Endothelial cell of umbilical vein (primary cell): Measurements from ENCODE around the gene SPON1. TPM values are rescaled to one million over a fixed set of nuclear protein-coding genes. Genes with fewer than 3 reads are reported as not detected.

Experiments
- BruUV-seq: library from RNA; stranded (reverse); fragments of 400-500 nt; replicated peaks from 2 replicates; lab custom pipeline; 2021; lab: Mats Ljungman, UMichigan
- CTCF ChIA-PET: fragments of 300-600, 350-600 bp; sonication (Branson Sonifier 250); formaldehyde crosslinking; loops from one replicate; lab custom pipeline; 2021; ENCODE audit warnings: antibody characterized with exemption, inconsistent platforms; lab: Charles Lee
- POLR2A ChIA-PET: fragments of 300-600, 350-600 bp; sonication (Branson Sonifier 250); formaldehyde crosslinking; loops from one replicate; lab custom pipeline; 2021; ENCODE audit warnings: antibody characterized with exemption, inconsistent platforms; lab: Charles Lee
- DNase-seq: peaks from one replicate; pipeline ENCODE4 v3.0.0-alpha.2; 2011; ENCODE audit warnings: low read depth, low spot score
- FAIRE-seq: peaks from 2 replicates; lab custom pipeline; 2011; peaks lifted over from hg19 to GRCh38; lab: Jason Lieb, UNC
- H2AFZ ChIP-seq: 2 replicates; pipeline ENCODE4 v1.6.0; 2012; ENCODE audit warnings: low read depth, low read length, control low read depth, inconsistent platforms
- H3K27ac ChIP-seq: 2 replicates; pipeline ENCODE4 v1.5.1; 2011; ENCODE audit warnings: low read depth, mild to moderate bottlenecking, control low read depth, low read length, moderate library complexity; ENCODE audit not compliant: insufficient read depth
- H3K27me3 ChIP-seq, 2 experiments: 2 replicates each; pipeline versions ENCODE4 v1.6.0 to v1.6.1; 2011; ENCODE audit warnings: low read length in 2 of 2, mixed read lengths in 1 of 2; ENCODE audit not compliant: control insufficient read depth in 2 of 2, insufficient read depth in 2 of 2
- H3K36me3 ChIP-seq, 2 experiments: 2 replicates in 1 of 2; 3 replicates in 1 of 2; pipeline ENCODE4 v1.5.1; 2011; ENCODE audit warnings: low read length in 2 of 2, mild to moderate bottlenecking in 1 of 2, moderate library complexity in 1 of 2; ENCODE audit not compliant: control insufficient read depth in 2 of 2, insufficient read depth in 2 of 2; ENCODE audit errors: extremely low read depth in 1 of 2
- H3K4me1 ChIP-seq: 3 replicates; pipeline ENCODE4 v1.5.1; 2011; ENCODE audit warnings: mild to moderate bottlenecking, low read length; ENCODE audit not compliant: control insufficient read depth, insufficient read depth; ENCODE audit errors: extremely low read depth
- H3K4me2 ChIP-seq: 2 replicates; pipeline ENCODE4 v1.6.1; 2011; ENCODE audit warnings: low read length, control low read depth, mixed read lengths; ENCODE audit not compliant: insufficient read depth
- H3K4me3 ChIP-seq, 3 experiments: fragments of 200-600 bp in 1 of 3; sonication (generic), shearing (Covaris generic) in 1 of 3; replicated peaks in 1 of 3; 2 replicates each; pipeline ENCODE4 v1.5.1; 2011 to 2016; ENCODE audit warnings: control low read depth in 3 of 3, low read length in 3 of 3, mild to moderate bottlenecking in 2 of 3, inconsistent platforms in 1 of 3, low read depth in 1 of 3, moderate library complexity in 1 of 3; ENCODE audit not compliant: insufficient read depth in 1 of 3
- H3K79me2 ChIP-seq: 2 replicates; pipeline ENCODE4 v1.6.0; 2012; ENCODE audit warnings: low read length, inconsistent platforms; ENCODE audit not compliant: control insufficient read depth, insufficient read depth
- H3K9ac ChIP-seq: replicated peaks from 2 replicates; pipeline ENCODE3; 2011; ENCODE audit warnings: low read length, control low read depth; ENCODE audit not compliant: insufficient read depth; ENCODE audit errors: extremely low read depth
- H3K9me1 ChIP-seq: replicated peaks from 3 replicates; pipeline ENCODE4 v1.6.0; 2011; ENCODE audit warnings: mild to moderate bottlenecking, low read length; ENCODE audit not compliant: control insufficient read depth, insufficient read depth; ENCODE audit errors: extremely low read depth
- H3K9me3 ChIP-seq: replicated peaks from 2 replicates; pipeline ENCODE4 v1.5.1; 2012; ENCODE audit warnings: low read length, inconsistent platforms; ENCODE audit not compliant: control insufficient read depth, insufficient read depth
- H4K20me1 ChIP-seq: replicated peaks from 2 replicates; pipeline ENCODE3; 2011; ENCODE audit warnings: mild to moderate bottlenecking, low read length; ENCODE audit not compliant: control insufficient read depth, insufficient read depth; ENCODE audit errors: extremely low read depth
- EZH2 ChIP-seq: IDR thresholded peaks from 2 replicates; pipeline ENCODE4 v1.6.1; 2012; ENCODE audit warnings: borderline replicate concordance, low read depth, mild to moderate bottlenecking, moderate library complexity, low read length, inconsistent platforms; ENCODE audit not compliant: severe bottlenecking
- FOS ChIP-seq: IDR thresholded peaks from 2 replicates; pipeline ENCODE4 v1.6.1; 2011; ENCODE audit warnings: mild to moderate bottlenecking, low read length, moderate library complexity, borderline replicate concordance; ENCODE audit not compliant: insufficient read depth
- GATA2 ChIP-seq: IDR thresholded peaks from 2 replicates; pipeline ENCODE4 v1.7.0; 2011; ENCODE audit warnings: low read depth, mild to moderate bottlenecking, moderate library complexity, mixed read lengths, low read length; ENCODE audit not compliant: insufficient read length, insufficient read depth
- JUN ChIP-seq: IDR thresholded peaks from 2 replicates; pipeline ENCODE4 v1.6.1; 2011; ENCODE audit warnings: borderline replicate concordance, low read depth; ENCODE audit not compliant: insufficient read length, insufficient read depth
- MYC ChIP-seq: IDR thresholded peaks from one replicate; pipeline ENCODE4 v1.6.1; 2011; ENCODE audit warnings: mild to moderate bottlenecking, low read depth, low read length
- POLR2A ChIP-seq: IDR thresholded peaks from 2 replicates; pipeline ENCODE4 v1.6.1; 2012; ENCODE audit warnings: low read depth, mild to moderate bottlenecking, control low read depth, low read length
- POLR2AphosphoS5 ChIP-seq: IDR thresholded peaks from 2 replicates; pipeline ENCODE4 v1.6.1; 2012; ENCODE audit warnings: low read depth, mild to moderate bottlenecking, control low read depth, low read length, moderate library complexity; ENCODE audit not compliant: insufficient read depth
- dilution Hi-C: fragments of 300-500 bp; cut with MboI; formaldehyde crosslinking; loops from one replicate; pipeline ENCODE4 v1.15.0; 2019; ENCODE audit warnings: low sequenced_read_pairs; ENCODE audit not compliant: extremely low pct_ligation_motif_present
- intact Hi-C: fragments of 100-400 bp; cut with micrococcal nuclease; formaldehyde crosslinking; loops from one replicate; pipeline ENCODE4 v1.10.0; 2022
- polyA plus RNA-seq, 4 experiments: library from polyadenylated mRNA; depleted of rRNA in 3 of 4; stranded (reverse) in 3 of 4; unstranded in 1 of 4; fragments of >200 nt; gene quantifications; 2 replicates each; pipeline versions ENCODE4 v1.2.1 to v1.2.3, GENCODE V29; 2011 to 2012; ENCODE audit warnings: missing spikeins in 1 of 4
- total RNA-seq: library from RNA; stranded (reverse); gene quantifications from 2 replicates; pipeline ENCODE4 v1.2.3, GENCODE V29; 2021
- TF ChIP-seq, protein P1 (sequence below): IDR thresholded peaks from 2 replicates; pipeline ENCODE4 v1.6.1; 2011; ENCODE audit not compliant: insufficient read depth, insufficient read length
- TF ChIP-seq, protein P2 (sequence below), 2 donors: IDR thresholded peaks; 1 replicate in 1 of 2; 2 replicates in 1 of 2; pipeline ENCODE4 v1.5.1; 2011; ENCODE audit warnings: low read length in 2 of 2, mild to moderate bottlenecking in 2 of 2, moderate library complexity in 2 of 2, control low read depth in 1 of 2, inconsistent platforms in 1 of 2, low read depth in 1 of 2; ENCODE audit not compliant: insufficient read depth in 1 of 2; ENCODE audit errors: extremely low read depth in 1 of 2

Gene SPON1
- total and polyA plus RNA-seq, 2 donors (not counting 3 experiments of a cell fraction or from before 2014, with no cell fraction given): 0.31 TPM; not detected in 1

DNA sequence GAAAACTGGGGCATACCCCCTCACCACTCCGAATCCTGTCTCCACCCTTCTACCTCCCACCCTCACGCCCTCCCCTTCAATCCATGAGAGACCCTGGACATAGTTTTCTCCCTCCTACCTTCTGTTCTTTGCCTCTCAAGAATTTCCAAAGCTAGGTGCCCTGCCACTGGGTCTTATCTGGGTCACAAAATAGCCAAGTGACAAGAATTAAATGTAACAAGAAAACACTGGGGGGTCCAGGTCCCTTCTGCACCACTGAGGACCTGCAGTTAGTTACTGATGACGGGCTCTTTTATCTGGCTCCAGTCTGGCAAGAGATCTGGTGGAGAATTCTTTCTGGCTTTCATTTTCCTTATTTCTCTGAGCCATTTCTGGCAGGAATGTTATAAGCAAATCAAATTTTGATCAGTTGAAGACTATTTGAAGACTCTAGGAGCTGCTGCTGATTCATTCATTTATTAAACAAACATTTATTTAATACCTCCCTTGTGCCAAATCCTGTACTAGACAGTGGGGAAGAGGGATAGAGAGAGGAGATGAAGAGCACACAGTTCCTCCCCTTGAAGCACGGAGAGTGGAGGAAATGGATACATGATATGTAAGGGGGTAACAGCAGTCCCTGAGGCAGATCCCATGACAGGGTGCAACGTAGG, 261.2 kb downstream of the SPON1 start:
- BruUV-seq: no TSS peak
- dilution Hi-C loops: no loop called here
- ChIA-PET CTCF (no interaction called here), POLR2A (no interaction called here)
- no peaks in the 10 kb centered on the region for H3K79me2 ChIP-seq
- no peaks in the 10 kb centered on the region for H3K9me1 ChIP-seq
- no peak overlapping the region for H3K4me3 ChIP-seq
- TF ChIP-seq JUN (no peak), POLR2AphosphoS5 (no peak), GATA2 (no peak), MYC (no peak), FOS (no peak), EZH2 (no peak), POLR2A (no peak)
- TF ChIP-seq, protein P1, sequence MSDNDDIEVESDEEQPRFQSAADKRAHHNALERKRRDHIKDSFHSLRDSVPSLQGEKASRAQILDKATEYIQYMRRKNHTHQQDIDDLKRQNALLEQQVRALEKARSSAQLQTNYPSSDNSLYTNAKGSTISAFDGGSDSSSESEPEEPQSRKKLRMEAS: no peak
- TF ChIP-seq, protein P2, sequence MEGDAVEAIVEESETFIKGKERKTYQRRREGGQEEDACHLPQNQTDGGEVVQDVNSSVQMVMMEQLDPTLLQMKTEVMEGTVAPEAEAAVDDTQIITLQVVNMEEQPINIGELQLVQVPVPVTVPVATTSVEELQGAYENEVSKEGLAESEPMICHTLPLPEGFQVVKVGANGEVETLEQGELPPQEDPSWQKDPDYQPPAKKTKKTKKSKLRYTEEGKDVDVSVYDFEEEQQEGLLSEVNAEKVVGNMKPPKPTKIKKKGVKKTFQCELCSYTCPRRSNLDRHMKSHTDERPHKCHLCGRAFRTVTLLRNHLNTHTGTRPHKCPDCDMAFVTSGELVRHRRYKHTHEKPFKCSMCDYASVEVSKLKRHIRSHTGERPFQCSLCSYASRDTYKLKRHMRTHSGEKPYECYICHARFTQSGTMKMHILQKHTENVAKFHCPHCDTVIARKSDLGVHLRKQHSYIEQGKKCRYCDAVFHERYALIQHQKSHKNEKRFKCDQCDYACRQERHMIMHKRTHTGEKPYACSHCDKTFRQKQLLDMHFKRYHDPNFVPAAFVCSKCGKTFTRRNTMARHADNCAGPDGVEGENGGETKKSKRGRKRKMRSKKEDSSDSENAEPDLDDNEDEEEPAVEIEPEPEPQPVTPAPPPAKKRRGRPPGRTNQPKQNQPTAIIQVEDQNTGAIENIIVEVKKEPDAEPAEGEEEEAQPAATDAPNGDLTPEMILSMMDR (IDR thresholded peaks at IDR 0.05; ENCODE audit: extremely low read depth in 1 of 2, insufficient read depth in 1 of 2, low read depth in 1 of 2, low read length in 2 of 2): no peak
- H3K27me3 ChIP-seq: peaks cover 2 to 3% of the 10 kb centered on the region in 2 experiments
- no peak for FAIRE-seq
- DNase-seq: no peak
- no peak overlapping the region for H3K9ac ChIP-seq
- no peaks in the 10 kb centered on the region for H3K4me1 ChIP-seq
- intact Hi-C loops: no loop called here
- H3K4me2 ChIP-seq: no peak overlapping the region
- H3K9me3 ChIP-seq: no peaks in the 10 kb centered on the region
- no peaks in the 10 kb centered on the region for H4K20me1 ChIP-seq
- H3K27ac ChIP-seq: no peak overlapping the region
- H3K36me3 ChIP-seq: no peaks in the 10 kb centered on the region
- H2AFZ ChIP-seq: no peak overlapping the region
